Daoy (cell line): Measurements from ENCODE around the gene NDUFB2. TPM values are rescaled to one million over a fixed set of nuclear protein-coding genes. Genes with fewer than 3 reads are reported as not detected.
"Not testable (repeated sequence)": the region's sequence is repeated elsewhere in the genome, so short reads cannot be mapped to it uniquely, and the experiment has no call there.

Experiments
- DNase-seq: peaks from one replicate; pipeline ENCODE4 v3.0.0-alpha.2; 2015; ENCODE audit warnings: low read depth
- total RNA-seq: library from RNA; depleted of rRNA; stranded (reverse); fragments of >200 nt; shearing (Covaris generic); gene quantifications from 2 replicates; pipeline ENCODE4 v1.2.3, GENCODE V29; 2014; rRNA removed

The NDUFB2 gene
- total RNA-seq, 1 experiment from 2014 or later, result 566 TPM

DNA sequence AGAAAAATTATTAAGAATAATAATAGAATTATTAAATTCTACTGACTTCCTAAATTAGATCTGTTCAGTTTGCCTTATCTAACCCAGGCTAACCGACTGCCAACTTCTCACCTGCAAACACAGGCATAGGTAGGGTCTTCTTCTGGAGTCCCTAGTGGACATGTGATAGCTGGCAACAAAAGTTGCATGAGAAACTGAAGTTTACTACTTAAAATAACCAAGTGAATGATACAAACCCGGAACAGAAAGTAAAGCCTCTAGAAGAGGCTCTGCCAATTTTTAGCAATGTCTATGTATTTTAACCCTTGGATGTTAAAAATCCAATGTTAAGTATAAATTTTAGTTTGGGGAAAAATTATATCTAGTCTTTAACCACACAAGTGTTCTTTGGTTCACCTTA, 37.6 kb downstream of the NDUFB2 start:
- DNase-seq, result no peak

DNA sequence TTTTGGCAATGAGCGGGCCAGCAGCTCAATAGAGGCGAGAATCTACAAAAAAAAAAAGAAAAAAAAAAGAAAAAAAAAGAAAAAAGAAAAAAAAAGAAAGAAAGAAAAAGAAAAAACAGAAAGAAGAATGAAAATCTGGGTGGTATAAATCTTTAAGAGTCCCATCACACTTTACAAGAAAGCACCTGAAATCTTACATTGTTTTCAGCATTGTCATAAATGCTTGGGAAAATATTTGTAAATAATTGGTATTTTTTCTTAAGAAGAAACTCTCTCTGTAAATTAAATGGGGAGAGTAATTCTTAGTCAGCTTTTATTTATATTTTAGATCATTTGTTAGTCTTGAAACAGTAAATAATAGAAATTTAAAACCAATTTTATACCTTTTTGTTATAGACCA, 38.2 kb downstream of the NDUFB2 start:
- no peak for DNase-seq

DNA sequence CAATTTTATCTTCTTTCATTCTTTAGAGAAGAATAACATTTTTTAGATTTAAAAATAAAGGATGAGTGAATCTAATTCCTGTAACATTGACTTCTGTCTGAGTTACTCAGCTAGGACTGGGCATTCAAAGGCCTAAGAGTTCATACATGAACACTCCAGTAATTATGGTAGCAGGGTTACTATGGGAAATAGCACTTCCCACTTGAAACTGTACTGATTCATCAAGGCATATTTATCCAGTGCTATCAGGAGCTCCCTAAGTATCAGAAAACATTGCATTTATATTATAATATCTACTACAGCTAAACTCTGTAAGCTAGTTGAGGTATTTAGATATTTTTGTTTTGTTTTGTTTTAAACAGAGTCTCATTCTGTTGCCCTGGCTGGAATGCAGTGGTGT, 41.8 kb downstream of the NDUFB2 start:
- DNase-seq, result no peak

DNA sequence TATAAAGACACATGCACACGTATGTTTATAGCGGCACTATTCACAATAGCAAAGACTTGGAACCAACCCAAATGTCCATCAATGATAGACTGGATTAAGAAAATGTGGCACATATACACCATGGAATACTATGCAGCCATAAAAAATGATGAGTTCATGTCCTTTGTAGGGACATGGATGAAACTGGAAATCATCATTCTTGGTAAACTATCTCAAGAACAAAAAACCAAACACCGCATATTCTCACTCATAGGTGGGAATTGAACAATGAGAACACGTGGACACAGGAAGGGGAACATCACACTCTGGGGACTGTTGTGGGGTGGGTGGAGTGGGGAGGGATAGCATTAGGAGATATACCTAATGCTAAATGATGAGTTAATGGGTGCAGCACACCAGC, 46.7 kb downstream of the NDUFB2 start:
- DNase-seq, result not testable (repeated sequence)

DNA sequence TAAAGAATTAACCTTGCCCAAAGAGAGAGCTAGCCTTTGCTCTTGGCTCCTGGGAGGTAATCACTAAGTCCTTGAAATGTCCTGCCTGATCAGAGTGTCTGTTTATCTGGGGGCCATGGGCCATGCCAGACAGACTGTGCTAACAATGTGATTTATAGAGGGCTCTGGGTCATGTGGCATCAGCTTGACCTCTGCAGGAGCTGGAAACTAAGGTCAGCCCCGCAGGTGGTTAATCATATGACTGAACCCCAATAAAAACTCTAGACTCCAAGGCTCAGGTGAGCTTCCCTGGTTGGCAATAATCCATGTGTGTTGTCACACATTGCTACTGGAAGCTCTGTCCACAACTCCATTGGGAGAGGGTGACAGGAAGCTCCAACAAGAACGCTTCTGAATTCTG, 47.5 kb downstream of the NDUFB2 start:
- DNase-seq, result no peak

DNA sequence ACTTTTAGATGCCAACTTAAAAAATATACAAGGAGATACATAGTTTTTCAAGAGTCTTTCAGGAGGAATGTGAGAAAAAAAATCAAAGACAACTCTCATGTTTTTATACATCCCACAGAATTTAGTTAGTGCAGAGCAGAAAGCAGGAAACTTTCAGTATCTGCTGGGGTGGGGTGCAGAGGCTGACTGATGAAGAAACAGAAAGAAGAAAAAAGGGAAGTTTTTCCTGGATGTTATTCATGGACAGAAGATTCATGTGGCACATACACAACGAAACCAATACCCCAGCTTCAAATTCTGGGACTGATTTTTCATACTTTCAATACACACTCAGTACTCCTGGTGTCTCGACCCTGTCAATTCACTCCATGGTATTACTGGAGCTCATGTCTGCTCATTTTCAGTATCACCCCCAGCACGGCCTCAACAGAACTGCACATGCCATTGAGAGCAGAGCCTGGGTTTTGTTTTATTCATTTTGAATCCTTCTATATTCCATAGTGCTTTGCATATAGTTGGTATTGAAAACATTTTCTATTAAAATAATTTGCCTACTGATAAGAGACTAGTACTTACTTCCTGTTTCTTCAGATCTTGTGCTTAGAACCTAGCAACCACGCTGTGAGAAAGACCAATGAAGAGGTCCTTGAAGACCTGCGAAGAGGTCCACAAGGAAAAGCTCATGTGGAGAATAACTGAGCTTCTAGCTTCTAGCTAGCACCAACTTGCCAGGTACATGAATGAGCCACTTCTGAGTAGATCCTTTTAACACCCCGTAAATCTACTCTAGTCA, 49.0 kb downstream of the NDUFB2 start:
- DNase-seq, result no peak

DNA sequence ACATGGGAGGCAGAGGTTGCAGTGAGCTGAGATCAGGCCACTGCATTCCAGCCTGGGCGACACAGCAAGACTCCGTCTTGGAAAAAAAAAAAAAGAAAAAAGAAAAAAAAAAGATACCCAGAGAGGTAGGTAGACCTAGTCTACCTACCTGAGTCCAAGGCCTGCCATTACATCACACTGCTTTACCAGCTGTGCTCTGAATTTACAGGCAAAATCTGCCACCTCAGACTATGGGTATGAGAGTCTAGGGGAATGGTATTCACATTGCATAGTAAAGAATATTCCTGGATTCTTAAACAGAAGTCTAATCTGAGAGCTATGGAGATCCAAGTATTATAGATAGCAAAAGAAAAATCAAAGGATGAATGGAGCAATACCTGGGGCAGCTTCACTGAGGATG, 50.2 kb downstream of the NDUFB2 start:
- no peak for DNase-seq

DNA sequence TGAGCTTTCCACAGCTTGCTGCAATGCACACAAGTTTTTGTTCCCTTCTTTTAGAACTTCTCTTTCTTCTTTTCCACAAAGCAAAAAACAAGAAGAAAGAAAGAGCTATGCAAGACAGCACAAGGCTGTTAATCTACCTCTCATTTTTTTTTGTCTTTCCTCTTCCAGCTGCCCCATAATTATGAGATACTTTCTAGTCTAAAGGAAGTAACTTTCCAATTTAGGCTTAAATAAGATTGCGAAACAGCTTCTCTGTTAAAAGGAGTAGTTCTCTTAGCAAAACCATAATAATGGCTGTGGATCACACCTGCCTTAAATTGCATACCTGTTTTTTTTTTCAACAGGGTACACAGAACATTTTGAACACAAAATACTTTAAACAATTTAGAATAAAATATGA, 56.0 kb downstream of the NDUFB2 start:
- no peak for DNase-seq

DNA sequence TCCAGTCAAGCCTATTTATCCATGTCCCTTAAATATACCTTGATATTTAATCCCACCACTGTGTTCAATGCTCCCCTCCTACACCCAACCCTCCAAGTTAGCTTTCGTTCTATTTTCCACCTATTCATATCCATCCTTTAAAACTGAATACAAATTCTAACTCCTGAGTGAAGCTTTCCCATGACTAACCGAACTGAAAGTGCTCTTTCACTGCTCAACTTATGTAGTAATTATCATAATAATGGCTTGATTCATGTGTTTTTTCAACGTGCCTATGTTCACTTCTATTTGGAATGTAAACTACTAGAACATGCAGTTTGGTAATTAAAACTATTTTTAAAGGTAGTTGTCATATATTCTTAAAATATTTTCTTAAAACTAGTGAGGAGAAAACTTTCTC, 58.0 kb downstream of the NDUFB2 start:
- DNase-seq, result no peak

Other genes with a start within 250 kb of the NDUFB2 start
- gene MKRN1, start 217.2 kb upstream of the NDUFB2 start, total RNA-seq, result 55.5 and 61.4 TPM in 2 replicates
- gene DENND2A, start 55.9 kb upstream of the NDUFB2 start, total RNA-seq, result 5.4 and 6.5 TPM in 2 replicates
- gene ADCK2, start 23.8 kb upstream of the NDUFB2 start, total RNA-seq, result 15.0 and 15.4 TPM in 2 replicates
- gene BRAF, start 228.2 kb downstream of the NDUFB2 start, total RNA-seq, result 5.1 and 13.7 TPM in 2 replicates